Heart right ventricle (tissue), 16 donors: Measurements from ENCODE around the gene BICDL1. TPM values are rescaled to one million over a fixed set of nuclear protein-coding genes. Genes with fewer than 3 reads are reported as not detected.

Experiments
- ATAC-seq, 8 donors: fragments of 200-7000 bp; cut with Tn5 transposase; one replicate each; pipeline ENCODE4 v1.9.1; 2020; ENCODE audit warnings: mild to moderate bottlenecking in 8 of 8, moderate library complexity in 8 of 8, moderate number of reproducible peaks in 1 of 8
- DNase-seq, 2 donors: peaks; one replicate each; pipeline ENCODE4 v3.0.0-alpha.2; 2020
- H3K27ac ChIP-seq, 10 donors: fragments of 200-600 bp; sonication (generic) in 2 of 10; one replicate each; pipeline versions ENCODE4 v1.5.0 to v1.8.0; 2020 to 2022; ENCODE audit warnings: mild to moderate bottlenecking in 3 of 10
- H3K27me3 ChIP-seq, 7 donors: fragments of 200-600 bp; one replicate each; pipeline ENCODE4 v1.8.0; 2021 to 2022; ENCODE audit warnings: mild to moderate bottlenecking in 2 of 7
- H3K36me3 ChIP-seq, 9 donors: fragments of 200-600 bp; sonication (generic) in 1 of 9; one replicate each; pipeline versions ENCODE4 v1.5.0 to v1.8.0; 2020 to 2022; ENCODE audit warnings: mild to moderate bottlenecking in 2 of 9
- H3K4me1 ChIP-seq, 9 donors: fragments of 200-600 bp; sonication (generic) in 1 of 9; one replicate each; pipeline versions ENCODE4 v1.5.0 to v1.8.0; 2020 to 2022; ENCODE audit warnings: mild to moderate bottlenecking in 4 of 9
- H3K4me3 ChIP-seq, 10 donors: fragments of 200-600 bp; sonication (generic) in 2 of 10; one replicate each; pipeline versions ENCODE4 v1.5.0 to v1.8.0; 2020 to 2022; ENCODE audit warnings: mild to moderate bottlenecking in 7 of 10, moderate library complexity in 2 of 10
- H3K9me3 ChIP-seq, 11 donors: fragments of 200-600 bp in 10 of 11; sonication (generic) in 2 of 11; one replicate each; pipeline versions ENCODE4 v1.5.0 to v1.8.0; 2013 to 2022; ENCODE audit warnings: mild to moderate bottlenecking in 2 of 11, control low read depth in 1 of 11, moderate library complexity in 1 of 11
- WGBS, 2 donors: extraction: QIAGEN DNeasy Blood & Tissue Kit; methylation state at CpG; one replicate each; pipeline ENCODE4 v1.1.7; 2013; ENCODE audit warnings: inconsistent platforms in 1 of 2; 5-methylcytosine and 5-hydroxymethylcytosine counted together
- intact Hi-C, 10 donors: fragments of 100-400 bp; cut with DNase I; formaldehyde crosslinking; loops; one replicate each; pipeline versions ENCODE4 v1.11.1 to v1.14.2; 2022
- polyA plus RNA-seq, 2 donors: library from polyadenylated mRNA; stranded (reverse); fragments of 200-250 nt; gene quantifications; one replicate each; pipeline ENCODE4 v1.2.3, GENCODE V29; 2013
- total RNA-seq, 10 donors: library from RNA; stranded (reverse); fragmentation: NEBNext Ultra II Directional in 3 of 10; extraction: Animal tissue kit (Norgen Biotek cat#: 25700) in 3 of 10; gene quantifications; one replicate each; pipeline versions ENCODE4 v1.2.1 to v1.2.4, GENCODE V29; 2021 to 2023
- TF ChIP-seq, protein P1 (sequence below), 9 donors: fragments of 200-600 bp; sonication (generic) in 2 of 9; IDR thresholded peaks; one replicate each; pipeline versions ENCODE4 v1.5.0 to v1.8.0; 2021 to 2022; ENCODE audit warnings: antibody characterized with exemption in 9 of 9, mild to moderate bottlenecking in 5 of 9, moderate library complexity in 1 of 9
- donor health status: Arrhythmogenic right ventricular cardiomyopathy.
- donor health status: ischemic (EF 13 %, LVEDD 7.1; RV severe dilation, severe dysfunction).
- donor health status: healthy with polysubstance abuse.
- donor health status: DM: no; HTN: yes; CAD: no.
- donor health status: DM: no; HTN: no; CAD: no.
- donor health status: ischemic (EF 25% LVEDD 6.9; RV normal size, moderate dysfunction).
- donor health status: ischemic (EF 25% LVEDD 5.7; RV mildly dilated, moderate dysfunction).
- donor health status: healthy.
- donor health status: DM: yes; HTN: yes; CAD: no.
- donor health status: Ischemic cardiomyopathy.
- donor health status: ischemic (EF 35%, LVEDD 5.7; RV mildly dilated, moderate dysfunction).
- donor health status: nonischemic (EF 11% LVEDD 7.7; RV severe dilation, severe dysfunction).
- donor health status: DM: yes; HTN: yes; CAD: no.
- donor health status: PGD.
- donor health status: ischemic (EF 29% LVEDD 5.4; RV normal size, mild dysfunction).
- donor health status: nonischemic (EF 23%, LVEDD 6.1; RV moderate dilation, normal function).

Gene BICDL1
- total and polyA plus RNA-seq, 12 donors, result 0.10 to 1.5 (median 0.34) TPM; not detected in 2

DNA sequence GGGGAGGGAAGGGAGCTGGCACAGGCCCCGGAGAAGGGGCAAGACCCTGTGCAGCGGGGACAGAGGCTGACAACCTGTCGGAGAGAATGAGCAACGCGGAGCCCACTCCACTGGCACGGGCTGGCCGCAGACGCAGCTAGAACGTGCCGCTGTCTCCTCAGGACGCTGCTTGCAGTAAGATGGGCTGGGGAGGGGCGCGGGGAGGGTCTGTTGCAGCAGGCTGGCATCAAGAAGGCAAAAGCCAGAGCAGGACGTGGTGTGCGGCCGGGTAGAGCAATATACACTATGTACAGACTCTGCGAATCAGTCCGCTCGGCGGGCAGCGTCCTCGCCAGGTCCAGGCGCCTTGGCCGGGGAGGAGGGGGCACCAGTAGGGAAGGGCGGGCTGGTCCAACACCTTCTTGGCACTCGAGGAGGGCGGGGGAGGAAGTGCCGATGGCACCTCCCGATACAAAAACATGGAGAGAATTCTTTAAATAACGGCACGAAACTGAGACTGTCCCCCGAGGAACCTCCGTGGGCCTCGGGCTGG, 107.7 kb downstream of the BICDL1 start:
- intact Hi-C loops, result no loop called here
- H3K4me3 ChIP-seq, result no peak overlapping the region

DNA sequence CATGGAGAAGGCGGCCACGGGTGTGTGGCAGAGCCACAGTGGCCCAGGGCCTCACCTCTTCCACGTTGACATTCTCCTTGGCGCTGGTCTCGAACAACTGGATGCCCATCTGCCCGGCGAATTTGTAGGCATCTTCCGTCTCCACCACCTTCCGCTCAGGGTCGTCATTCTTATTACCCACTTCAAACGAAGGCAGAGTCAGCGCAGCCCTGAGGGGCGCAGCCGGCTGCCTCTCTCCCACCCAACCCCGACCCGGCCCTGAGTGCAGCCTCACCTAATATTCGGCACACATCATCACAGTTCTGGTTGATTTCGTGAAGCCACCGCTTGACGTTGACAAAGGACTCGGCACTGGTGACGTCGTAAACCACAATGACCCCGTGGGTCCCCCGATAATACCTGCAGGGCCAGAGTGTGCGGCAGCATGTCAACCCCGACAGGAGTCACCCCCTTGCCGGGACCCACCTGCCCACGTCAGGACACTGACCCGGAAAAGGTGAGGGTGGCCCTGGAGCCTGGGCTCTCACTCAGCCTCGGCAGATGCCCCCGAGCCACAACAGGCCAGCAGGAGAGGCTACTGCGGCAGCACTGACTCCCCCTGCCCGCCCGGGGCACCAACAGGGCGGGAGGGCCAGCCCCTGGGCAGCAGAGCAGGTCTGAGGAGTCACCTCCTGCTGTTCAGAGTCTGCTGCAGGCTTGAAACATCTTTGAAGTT, 109.9 kb downstream of the BICDL1 start:
- intact Hi-C loops, result no loop called here
- Histone ChIP-seq H3K36me3 (peaks cover 5 to 100% (median 35%) of the 10 kb centered on the region in 9 donors), H3K4me1 (peaks cover 11 to 52% (median 32%) of the 10 kb centered on the region in 9 donors), H3K9me3 (no peaks in the 10 kb centered on the region), H3K27me3 (no peaks in the 10 kb centered on the region), H3K27ac (no peak overlapping the region), H3K4me3 (no peak overlapping the region)
- WGBS, 2 donors, result 95 to 97% methylated on average over 36 of the region's 36 CpGs
- no peak for ATAC-seq
- TF ChIP-seq, protein P1, sequence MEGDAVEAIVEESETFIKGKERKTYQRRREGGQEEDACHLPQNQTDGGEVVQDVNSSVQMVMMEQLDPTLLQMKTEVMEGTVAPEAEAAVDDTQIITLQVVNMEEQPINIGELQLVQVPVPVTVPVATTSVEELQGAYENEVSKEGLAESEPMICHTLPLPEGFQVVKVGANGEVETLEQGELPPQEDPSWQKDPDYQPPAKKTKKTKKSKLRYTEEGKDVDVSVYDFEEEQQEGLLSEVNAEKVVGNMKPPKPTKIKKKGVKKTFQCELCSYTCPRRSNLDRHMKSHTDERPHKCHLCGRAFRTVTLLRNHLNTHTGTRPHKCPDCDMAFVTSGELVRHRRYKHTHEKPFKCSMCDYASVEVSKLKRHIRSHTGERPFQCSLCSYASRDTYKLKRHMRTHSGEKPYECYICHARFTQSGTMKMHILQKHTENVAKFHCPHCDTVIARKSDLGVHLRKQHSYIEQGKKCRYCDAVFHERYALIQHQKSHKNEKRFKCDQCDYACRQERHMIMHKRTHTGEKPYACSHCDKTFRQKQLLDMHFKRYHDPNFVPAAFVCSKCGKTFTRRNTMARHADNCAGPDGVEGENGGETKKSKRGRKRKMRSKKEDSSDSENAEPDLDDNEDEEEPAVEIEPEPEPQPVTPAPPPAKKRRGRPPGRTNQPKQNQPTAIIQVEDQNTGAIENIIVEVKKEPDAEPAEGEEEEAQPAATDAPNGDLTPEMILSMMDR (IDR thresholded peaks at IDR 0.05), result no peak
- DNase-seq, result no peak

More for the DNA sequence above, 107.7 kb downstream of the BICDL1 start:
- TF ChIP-seq, protein P1 (IDR thresholded peaks at IDR 0.05), result no peak
- no peak overlapping the region for H3K27ac ChIP-seq
- DNase-seq (no peak), ATAC-seq (no peak)
- WGBS, 2 donors, result 92 to 93% methylated on average over 34 of the region's 34 CpGs
- H3K27me3 ChIP-seq, result no peaks in the 10 kb centered on the region
- peaks cover 8 to 39% (median 18%) of the 10 kb centered on the region in 9 donors for H3K4me1 ChIP-seq
- H3K36me3 ChIP-seq, result peaks cover 5 to 98% (median 26%) of the 10 kb centered on the region in 9 donors
- no peaks in the 10 kb centered on the region for H3K9me3 ChIP-seq

GRCh38 chr12:120099738-120100137, 110.7 kb downstream of the BICDL1 start:
- peaks cover 11 to 55% (median 32%) of the 10 kb centered on the region in 9 donors for H3K4me1 ChIP-seq
- H3K27ac ChIP-seq, result no peak overlapping the region
- no peaks in the 10 kb centered on the region for H3K27me3 ChIP-seq
- no peaks in the 10 kb centered on the region for H3K9me3 ChIP-seq
- WGBS, 2 donors, result 90 to 95% methylated on average over 11 of the region's 11 CpGs
- peaks cover 5 to 99% (median 35%) of the 10 kb centered on the region in 9 donors for H3K36me3 ChIP-seq
- DNase-seq (no peak), ATAC-seq (peak in 1 of 8 donors; percentile 2)
- intact Hi-C loops, result no loop called here
- no peak overlapping the region for H3K4me3 ChIP-seq
- TF ChIP-seq, protein P1 (IDR thresholded peaks at IDR 0.05), result no peak

- H3K4me3 ChIP-seq, result peak overlapping the region in 4 of 10 donors; percentile 3 to 22 (median 12)
- peak overlapping the region in 8 of 10 donors; percentile 19 to 69 (median 38) for H3K27ac ChIP-seq
- ATAC-seq, result peak; percentile 61 to 82 (median 77)
- WGBS, 2 donors, result 28 to 29% methylated on average over 21 of the region's 21 CpGs
- TF ChIP-seq, protein P1 (IDR thresholded peaks at IDR 0.05), result no peak
- no peaks in the 10 kb centered on the region for H3K9me3 ChIP-seq
- intact Hi-C loops, result no loop called here
- H3K4me1 ChIP-seq, result peaks cover 11 to 55% (median 32%) of the 10 kb centered on the region in 9 donors
- DNase-seq, result peak; percentile 78
- H3K36me3 ChIP-seq, result peaks cover 5 to 99% (median 35%) of the 10 kb centered on the region in 9 donors
- no peaks in the 10 kb centered on the region for H3K27me3 ChIP-seq
Measured at GRCh38 chr12:120100630-120101029, 111.6 kb downstream of the BICDL1 start.
